Liver (tissue), 9 donors: ENCODE data around the gene PPP2R2C. TPM values are rescaled to one million over a fixed set of nuclear protein-coding genes. Genes with fewer than 3 reads are reported as not detected.

ENCODE experiments used
- DNase-seq: peaks from one replicate; pipeline ENCODE4 v3.0.0-alpha.2; 2017; ENCODE audit warnings: low spot score
- H3K27ac ChIP-seq, 2 donors: one replicate each; pipeline ENCODE4 v1.7.0; 2013; ENCODE audit warnings: inconsistent platforms in 2 of 2, low read length in 2 of 2, control low read depth in 1 of 2, low read depth in 1 of 2, mild to moderate bottlenecking in 1 of 2
- H3K27me3 ChIP-seq, 4 donors: one replicate each; pipeline versions ENCODE4 v1.6.1 to v1.7.0; 2013; ENCODE audit warnings: low read length in 3 of 4, inconsistent platforms in 1 of 4, mild to moderate bottlenecking in 1 of 4, moderate library complexity in 1 of 4; ENCODE audit not compliant: control insufficient read depth in 4 of 4, insufficient read depth in 4 of 4
- H3K36me3 ChIP-seq, 4 donors: one replicate each; pipeline versions ENCODE4 v1.6.1 to v1.7.0; 2013; ENCODE audit warnings: low read length in 3 of 4, mild to moderate bottlenecking in 3 of 4, low read depth in 1 of 4, moderate library complexity in 1 of 4; ENCODE audit not compliant: control insufficient read depth in 4 of 4, insufficient read depth in 3 of 4
- H3K4me1 ChIP-seq, 4 donors: one replicate each; pipeline versions ENCODE4 v1.6.1 to v1.7.0; 2013; ENCODE audit warnings: low read length in 3 of 4, mild to moderate bottlenecking in 3 of 4, moderate library complexity in 1 of 4; ENCODE audit not compliant: control insufficient read depth in 4 of 4, insufficient read depth in 4 of 4
- H3K4me3 ChIP-seq, 3 donors: one replicate each; pipeline versions ENCODE4 v1.6.1 to v1.7.0; 2013; ENCODE audit warnings: low read length in 3 of 3, control low read depth in 1 of 3, low read depth in 1 of 3, mild to moderate bottlenecking in 1 of 3
- H3K9ac ChIP-seq, 2 donors: one replicate each; pipeline ENCODE4 v1.7.0; 2013; ENCODE audit warnings: low read length in 2 of 2, mild to moderate bottlenecking in 2 of 2, moderate library complexity in 2 of 2, control low read depth in 1 of 2, low read depth in 1 of 2
- H3K9me3 ChIP-seq, 4 donors: one replicate each; pipeline versions ENCODE4 v1.6.1 to v1.7.0; 2013; ENCODE audit warnings: low read length in 3 of 4; ENCODE audit not compliant: control insufficient read depth in 4 of 4
- EGR1 ChIP-seq, 2 donors: IDR thresholded peaks; 2 replicates each; pipeline ENCODE4 v1.6.1; 2016 to 2018; ENCODE audit warnings: antibody characterized with exemption in 2 of 2, low read depth in 2 of 2
- FOXA2 ChIP-seq: IDR thresholded peaks from 2 replicates; pipeline ENCODE4 v1.6.1; 2016; ENCODE audit warnings: antibody characterized with exemption
- GABPA ChIP-seq, 2 donors: IDR thresholded peaks in 1 of 2; conservative IDR thresholded peaks in 1 of 2; 2 replicates each; pipeline ENCODE4 v1.6.1; 2016; ENCODE audit warnings: antibody characterized with exemption in 2 of 2, mild to moderate bottlenecking in 1 of 2, moderate library complexity in 1 of 2
- HNF4A ChIP-seq, 2 donors: conservative IDR thresholded peaks; 2 replicates each; pipeline ENCODE4 v1.6.1; 2016; ENCODE audit warnings: antibody characterized with exemption in 2 of 2, mild to moderate bottlenecking in 2 of 2
- HNF4G ChIP-seq: IDR thresholded peaks from 2 replicates; pipeline ENCODE4 v1.6.1; 2016; ENCODE audit warnings: antibody characterized with exemption
- JUND ChIP-seq, 2 donors: IDR thresholded peaks; 2 replicates each; pipeline ENCODE4 v1.6.1; 2016; ENCODE audit warnings: antibody characterized with exemption in 2 of 2
- NR2F2 ChIP-seq: IDR thresholded peaks from 2 replicates; pipeline ENCODE4 v1.6.1; 2016; ENCODE audit warnings: antibody characterized with exemption
- RAD21 ChIP-seq, 2 donors: IDR thresholded peaks; 2 replicates each; pipeline ENCODE4 v1.6.1; 2016; ENCODE audit warnings: antibody characterized with exemption in 2 of 2, mild to moderate bottlenecking in 2 of 2
- RXRA ChIP-seq, 2 donors: IDR thresholded peaks; 2 replicates each; pipeline ENCODE4 v1.6.1; 2017 to 2018; ENCODE audit warnings: antibody characterized with exemption in 2 of 2, mild to moderate bottlenecking in 1 of 2
- TAF1 ChIP-seq: conservative IDR thresholded peaks from 2 replicates; pipeline ENCODE4 v1.6.1; 2016; ENCODE audit warnings: antibody characterized with exemption, mild to moderate bottlenecking
- YY1 ChIP-seq: IDR thresholded peaks from 2 replicates; pipeline ENCODE4 v1.6.1; 2016; ENCODE audit warnings: antibody characterized with exemption, mild to moderate bottlenecking
- WGBS: extraction: QIAGEN DNeasy Blood & Tissue Kit; methylation state at CpG from one replicate; pipeline ENCODE4 v1.1.7; 2013; 5-methylcytosine and 5-hydroxymethylcytosine counted together
- polyA plus RNA-seq, 2 donors: library from polyadenylated mRNA; stranded (reverse) in 1 of 2; unstranded in 1 of 2; fragments of 200-250 nt in 1 of 2; fragments of >200 nt in 1 of 2; fragmentation: Nextera tagmentation in 1 of 2; extraction: Ambion mirVana in 1 of 2; gene quantifications; one replicate each; pipeline versions ENCODE4 v1.2.1 to v1.2.3, GENCODE V29; 2013 to 2015
- total RNA-seq, 2 donors: library from RNA; depleted of rRNA; stranded (reverse); fragments of >200 nt; gene quantifications; one replicate each; pipeline ENCODE4 v1.2.3, GENCODE V29; 2014
- TF ChIP-seq, protein P1 (sequence below): IDR thresholded peaks from 2 replicates; pipeline ENCODE4 v1.6.1; 2016; ENCODE audit warnings: antibody characterized with exemption, mild to moderate bottlenecking
- TF ChIP-seq, protein P2 (sequence below): IDR thresholded peaks from 2 replicates; pipeline ENCODE4 v1.6.1; 2016; ENCODE audit warnings: antibody characterized with exemption
- TF ChIP-seq, protein P3 (sequence below): IDR thresholded peaks from 2 replicates; pipeline ENCODE4 v1.6.1; 2016; ENCODE audit warnings: antibody characterized with exemption
- TF ChIP-seq, protein P4 (sequence below): IDR thresholded peaks from 2 replicates; pipeline ENCODE4 v1.6.1; 2016; ENCODE audit warnings: antibody characterized with exemption
- TF ChIP-seq, protein P5 (sequence below): fragments of 150-350 bp; IDR thresholded peaks from 2 replicates; pipeline ENCODE4 v1.5.1; 2017; ENCODE audit warnings: improper control_type of control experiment, low read depth, low read length; ENCODE audit not compliant: missing input control
- donor health status: healthy.
- donor health status: healthy.
- donor health status: healthy.
- donor health status: healthy.
- donor health status: healthy.

Gene PPP2R2C
- total and polyA plus RNA-seq, 4 donors = under 0.01 to 0.01 TPM; not detected in 2

DNA sequence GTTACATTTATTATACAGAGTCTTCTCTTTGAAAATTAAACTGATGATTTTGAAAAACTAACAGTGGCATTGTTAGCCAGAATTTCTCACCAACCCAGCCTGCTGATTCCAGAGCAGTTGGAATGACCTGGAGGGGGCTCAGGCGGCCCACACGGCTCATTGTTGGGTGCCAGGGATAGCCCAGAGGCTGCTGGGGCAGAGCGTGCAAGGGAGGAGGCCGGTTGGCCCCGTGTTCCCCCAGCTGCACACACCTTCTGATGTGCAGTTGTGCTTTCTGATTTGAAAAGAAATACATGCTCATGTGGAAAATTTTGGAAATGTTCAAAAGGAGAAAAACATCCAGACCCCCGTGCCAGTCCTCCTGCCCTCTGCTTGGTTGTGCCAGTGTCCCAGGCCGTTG is 182.2 kb downstream of the PPP2R2C start:
- 93% methylated on average over 7 of the region's 7 CpGs for WGBS
- no peak overlapping the region for H3K9ac ChIP-seq
- TF ChIP-seq NR2F2 = no peak
- TF ChIP-seq FOXA2 = no peak

DNA sequence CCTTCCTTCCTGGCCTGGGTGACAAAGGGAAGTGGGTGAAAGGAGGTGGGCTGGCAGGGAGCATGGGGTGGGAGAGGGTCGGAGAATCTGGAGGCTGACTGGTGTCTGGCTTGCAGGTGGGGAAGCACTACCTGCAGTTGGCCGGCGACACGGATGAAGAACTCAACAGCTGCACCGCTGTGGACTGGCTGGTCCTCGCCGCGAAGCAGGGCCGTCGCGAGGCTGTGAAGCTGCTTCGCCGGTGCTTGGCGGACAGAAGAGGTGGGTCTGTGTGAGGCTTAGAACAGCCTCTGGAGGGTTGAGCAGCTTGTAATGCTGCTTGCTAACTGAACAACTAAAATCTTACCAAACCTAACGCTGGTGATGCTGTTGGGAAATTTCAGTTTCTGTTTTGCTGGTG is 183.5 kb downstream of the PPP2R2C start:
- WGBS = 98% methylated on average over 15 of the region's 15 CpGs
- no peak for TF ChIP-seq HNF4A (conservative IDR thresholded peaks at IDR 0.05)
- TF ChIP-seq NR2F2 = no peak
- TF ChIP-seq, protein P1, sequence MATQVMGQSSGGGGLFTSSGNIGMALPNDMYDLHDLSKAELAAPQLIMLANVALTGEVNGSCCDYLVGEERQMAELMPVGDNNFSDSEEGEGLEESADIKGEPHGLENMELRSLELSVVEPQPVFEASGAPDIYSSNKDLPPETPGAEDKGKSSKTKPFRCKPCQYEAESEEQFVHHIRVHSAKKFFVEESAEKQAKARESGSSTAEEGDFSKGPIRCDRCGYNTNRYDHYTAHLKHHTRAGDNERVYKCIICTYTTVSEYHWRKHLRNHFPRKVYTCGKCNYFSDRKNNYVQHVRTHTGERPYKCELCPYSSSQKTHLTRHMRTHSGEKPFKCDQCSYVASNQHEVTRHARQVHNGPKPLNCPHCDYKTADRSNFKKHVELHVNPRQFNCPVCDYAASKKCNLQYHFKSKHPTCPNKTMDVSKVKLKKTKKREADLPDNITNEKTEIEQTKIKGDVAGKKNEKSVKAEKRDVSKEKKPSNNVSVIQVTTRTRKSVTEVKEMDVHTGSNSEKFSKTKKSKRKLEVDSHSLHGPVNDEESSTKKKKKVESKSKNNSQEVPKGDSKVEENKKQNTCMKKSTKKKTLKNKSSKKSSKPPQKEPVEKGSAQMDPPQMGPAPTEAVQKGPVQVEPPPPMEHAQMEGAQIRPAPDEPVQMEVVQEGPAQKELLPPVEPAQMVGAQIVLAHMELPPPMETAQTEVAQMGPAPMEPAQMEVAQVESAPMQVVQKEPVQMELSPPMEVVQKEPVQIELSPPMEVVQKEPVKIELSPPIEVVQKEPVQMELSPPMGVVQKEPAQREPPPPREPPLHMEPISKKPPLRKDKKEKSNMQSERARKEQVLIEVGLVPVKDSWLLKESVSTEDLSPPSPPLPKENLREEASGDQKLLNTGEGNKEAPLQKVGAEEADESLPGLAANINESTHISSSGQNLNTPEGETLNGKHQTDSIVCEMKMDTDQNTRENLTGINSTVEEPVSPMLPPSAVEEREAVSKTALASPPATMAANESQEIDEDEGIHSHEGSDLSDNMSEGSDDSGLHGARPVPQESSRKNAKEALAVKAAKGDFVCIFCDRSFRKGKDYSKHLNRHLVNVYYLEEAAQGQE = no peak
- TF ChIP-seq, protein P2, sequence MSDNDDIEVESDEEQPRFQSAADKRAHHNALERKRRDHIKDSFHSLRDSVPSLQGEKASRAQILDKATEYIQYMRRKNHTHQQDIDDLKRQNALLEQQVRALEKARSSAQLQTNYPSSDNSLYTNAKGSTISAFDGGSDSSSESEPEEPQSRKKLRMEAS = no peak
- no peak for TF ChIP-seq TAF1
- TF ChIP-seq RXRA (IDR thresholded peaks at IDR 0.05) = no peak
- no peak for TF ChIP-seq RAD21 (IDR thresholded peaks at IDR 0.05)
- no peak for TF ChIP-seq EGR1 (IDR thresholded peaks at IDR 0.05; ENCODE audit: low read depth in 2 of 2)
- TF ChIP-seq HNF4G = no peak
- DNase-seq = no peak

More for the DNA sequence above, 182.2 kb downstream of the PPP2R2C start:
- DNase-seq = no peak
- Histone ChIP-seq H3K9me3 (no peaks in the 10 kb centered on the region), H3K27me3 (no peaks in the 10 kb centered on the region), H3K27ac (no peak overlapping the region), H3K36me3 (peaks cover 0 to 36% (median 3%) of the 10 kb centered on the region in 4 donors), H3K4me1 (no peaks in the 10 kb centered on the region), H3K4me3 (no peak overlapping the region)

DNA sequence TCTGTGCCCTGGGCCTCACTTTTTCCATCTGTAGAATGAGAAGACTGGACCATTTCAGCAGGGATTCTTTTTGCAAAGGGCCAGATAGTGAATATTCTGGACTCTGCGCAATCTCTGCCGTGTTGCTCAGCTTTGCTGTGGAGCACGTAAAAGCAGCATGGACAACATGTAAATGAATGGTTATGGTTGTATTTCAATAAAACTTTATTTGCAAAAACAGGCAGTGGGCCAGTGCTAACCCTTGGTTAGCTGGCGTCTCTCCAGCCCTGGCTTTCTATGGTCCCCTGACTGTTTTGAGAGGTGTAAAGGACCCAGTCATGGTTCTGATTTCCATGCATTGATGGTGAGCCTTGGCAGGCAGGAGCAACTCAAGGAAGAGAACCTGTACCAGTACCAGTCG is 184.1 kb downstream of the PPP2R2C start:
- no peak overlapping the region for H3K27ac ChIP-seq
- DNase-seq = no peak
- 96% methylated on average over 5 of the region's 5 CpGs for WGBS
- peaks cover 0 to 31% (median 3%) of the 10 kb centered on the region in 4 donors for H3K36me3 ChIP-seq
- H3K9me3 ChIP-seq = no peaks in the 10 kb centered on the region
- no peak overlapping the region for H3K9ac ChIP-seq
- H3K4me1 ChIP-seq = no peaks in the 10 kb centered on the region
- H3K27me3 ChIP-seq = no peaks in the 10 kb centered on the region
- no peak overlapping the region for H3K4me3 ChIP-seq
- TF ChIP-seq JUND (IDR thresholded peaks at IDR 0.05) (no peak), YY1 (no peak), NR2F2 (no peak), HNF4A (conservative IDR thresholded peaks at IDR 0.05) (no peak), FOXA2 (no peak), GABPA (IDR thresholded peaks at IDR 0.05 in 1 of 2, conservative IDR thresholded peaks at IDR 0.05 in 1 of 2) (no peak), HNF4G (no peak)
- TF ChIP-seq, protein P3, sequence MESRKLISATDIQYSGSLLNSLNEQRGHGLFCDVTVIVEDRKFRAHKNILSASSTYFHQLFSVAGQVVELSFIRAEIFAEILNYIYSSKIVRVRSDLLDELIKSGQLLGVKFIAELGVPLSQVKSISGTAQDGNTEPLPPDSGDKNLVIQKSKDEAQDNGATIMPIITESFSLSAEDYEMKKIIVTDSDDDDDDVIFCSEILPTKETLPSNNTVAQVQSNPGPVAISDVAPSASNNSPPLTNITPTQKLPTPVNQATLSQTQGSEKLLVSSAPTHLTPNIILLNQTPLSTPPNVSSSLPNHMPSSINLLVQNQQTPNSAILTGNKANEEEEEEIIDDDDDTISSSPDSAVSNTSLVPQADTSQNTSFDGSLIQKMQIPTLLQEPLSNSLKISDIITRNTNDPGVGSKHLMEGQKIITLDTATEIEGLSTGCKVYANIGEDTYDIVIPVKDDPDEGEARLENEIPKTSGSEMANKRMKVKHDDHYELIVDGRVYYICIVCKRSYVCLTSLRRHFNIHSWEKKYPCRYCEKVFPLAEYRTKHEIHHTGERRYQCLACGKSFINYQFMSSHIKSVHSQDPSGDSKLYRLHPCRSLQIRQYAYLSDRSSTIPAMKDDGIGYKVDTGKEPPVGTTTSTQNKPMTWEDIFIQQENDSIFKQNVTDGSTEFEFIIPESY = no peak
- TF ChIP-seq, protein P2 = no peak
- TF ChIP-seq, protein P1 = no peak
- TF ChIP-seq, protein P4, sequence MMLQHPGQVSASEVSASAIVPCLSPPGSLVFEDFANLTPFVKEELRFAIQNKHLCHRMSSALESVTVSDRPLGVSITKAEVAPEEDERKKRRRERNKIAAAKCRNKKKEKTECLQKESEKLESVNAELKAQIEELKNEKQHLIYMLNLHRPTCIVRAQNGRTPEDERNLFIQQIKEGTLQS = no peak
- TF ChIP-seq, protein P5, sequence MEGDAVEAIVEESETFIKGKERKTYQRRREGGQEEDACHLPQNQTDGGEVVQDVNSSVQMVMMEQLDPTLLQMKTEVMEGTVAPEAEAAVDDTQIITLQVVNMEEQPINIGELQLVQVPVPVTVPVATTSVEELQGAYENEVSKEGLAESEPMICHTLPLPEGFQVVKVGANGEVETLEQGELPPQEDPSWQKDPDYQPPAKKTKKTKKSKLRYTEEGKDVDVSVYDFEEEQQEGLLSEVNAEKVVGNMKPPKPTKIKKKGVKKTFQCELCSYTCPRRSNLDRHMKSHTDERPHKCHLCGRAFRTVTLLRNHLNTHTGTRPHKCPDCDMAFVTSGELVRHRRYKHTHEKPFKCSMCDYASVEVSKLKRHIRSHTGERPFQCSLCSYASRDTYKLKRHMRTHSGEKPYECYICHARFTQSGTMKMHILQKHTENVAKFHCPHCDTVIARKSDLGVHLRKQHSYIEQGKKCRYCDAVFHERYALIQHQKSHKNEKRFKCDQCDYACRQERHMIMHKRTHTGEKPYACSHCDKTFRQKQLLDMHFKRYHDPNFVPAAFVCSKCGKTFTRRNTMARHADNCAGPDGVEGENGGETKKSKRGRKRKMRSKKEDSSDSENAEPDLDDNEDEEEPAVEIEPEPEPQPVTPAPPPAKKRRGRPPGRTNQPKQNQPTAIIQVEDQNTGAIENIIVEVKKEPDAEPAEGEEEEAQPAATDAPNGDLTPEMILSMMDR = no peak

More for the DNA sequence above, 183.5 kb downstream of the PPP2R2C start:
- no peak overlapping the region for H3K9ac ChIP-seq
- H3K36me3 ChIP-seq = peaks cover 0 to 31% (median 3%) of the 10 kb centered on the region in 4 donors
- H3K27me3 ChIP-seq = no peaks in the 10 kb centered on the region
- H3K27ac ChIP-seq = no peak overlapping the region
- no peaks in the 10 kb centered on the region for H3K9me3 ChIP-seq
- H3K4me1 ChIP-seq = no peaks in the 10 kb centered on the region
- H3K4me3 ChIP-seq = no peak overlapping the region
